Kidney epithelial cell (primary cell): ENCODE measurements around the gene PRR23E. TPM values are rescaled to one million over a fixed set of nuclear protein-coding genes. Genes with fewer than 3 reads are reported as not detected.

Experiments
- DNase-seq: peaks from one replicate; pipeline ENCODE4 v3.0.0-alpha.2; 2010; ENCODE audit warnings: low read depth
- H3K27me3 ChIP-seq: 2 replicates; pipeline ENCODE4 v1.6.0; 2011; ENCODE audit warnings: low read length; ENCODE audit not compliant: control insufficient read depth, insufficient read depth
- H3K36me3 ChIP-seq: 2 replicates; pipeline ENCODE4 v1.5.1; 2011; ENCODE audit warnings: low read length; ENCODE audit not compliant: control insufficient read depth, insufficient read depth
- H3K4me3 ChIP-seq: 2 replicates; pipeline ENCODE4 v1.5.1; 2011; ENCODE audit warnings: low read depth, mild to moderate bottlenecking, control low read depth, low read length
- CTCF ChIP-seq: IDR thresholded peaks from 2 replicates; pipeline ENCODE4 v1.5.1; 2011; ENCODE audit warnings: mild to moderate bottlenecking, moderate library complexity, low read length, control low read depth, inconsistent platforms; ENCODE audit not compliant: insufficient read depth, poor library complexity, severe bottlenecking
- total RNA-seq: library from RNA; depleted of rRNA; stranded (reverse); fragments of >200 nt; gene quantifications from 2 replicates; pipeline ENCODE4 v1.2.3, GENCODE V29; 2015

The PRR23E gene
- total RNA-seq, 1 donor from 2014 or later = not detected

GRCh38 chr3:127213381-127213918 lies 20.5 kb downstream of the PRR23E start:
- Histone ChIP-seq H3K36me3 (no peaks in the 10 kb centered on the region), H3K27me3 (no peaks in the 10 kb centered on the region), H3K4me3 (no peak overlapping the region)
- no peak for DNase-seq
- TF ChIP-seq CTCF = no peak

GRCh38 chr3:127214975-127215374 lies 22.0 kb downstream of the PRR23E start:
- H3K36me3 ChIP-seq = no peaks in the 10 kb centered on the region
- TF ChIP-seq CTCF = no peak
- H3K4me3 ChIP-seq = no peak overlapping the region
- DNase-seq = no peak
- H3K27me3 ChIP-seq = no peaks in the 10 kb centered on the region

GRCh38 chr3:127215714-127216414 lies 22.9 kb downstream of the PRR23E start:
- DNase-seq = no peak
- Histone ChIP-seq H3K4me3 (no peak overlapping the region), H3K36me3 (no peaks in the 10 kb centered on the region), H3K27me3 (no peaks in the 10 kb centered on the region)
- TF ChIP-seq CTCF = no peak

GRCh38 chr3:127216415-127217261 lies 23.7 kb downstream of the PRR23E start:
- DNase-seq = no peak
- no peak overlapping the region for H3K4me3 ChIP-seq
- H3K27me3 ChIP-seq = peaks cover 3% of the 10 kb centered on the region
- H3K36me3 ChIP-seq = no peaks in the 10 kb centered on the region
- no peak for TF ChIP-seq CTCF

GRCh38 chr3:127217596-127218453 lies 24.9 kb downstream of the PRR23E start:
- TF ChIP-seq CTCF = no peak
- Histone ChIP-seq H3K36me3 (no peaks in the 10 kb centered on the region), H3K4me3 (no peak overlapping the region), H3K27me3 (peaks cover 3% of the 10 kb centered on the region)
- no peak for DNase-seq
